K562 (cell line): ENCODE measurements around the gene CALB2. TPM values are rescaled to one million over a fixed set of nuclear protein-coding genes. Genes with fewer than 3 reads are reported as not detected.

Experiments used
- ATAC-seq: fragments of 200-7000 bp; cut with Tn5 transposase; 3 replicates; pipeline ENCODE4 v1.9.1; 2020; ENCODE audit warnings: moderate library complexity
- BruUV-seq: library from RNA; stranded (reverse); fragments of 400-500 nt; replicated peaks from 2 replicates; lab custom pipeline; 2021; lab: Mats Ljungman, UMichigan
- CTCF ChIA-PET: fragments of 300-600 bp; formaldehyde crosslinking; extraction: SDS; loops from one replicate; lab custom pipeline; 2021; ENCODE audit warnings: low intra/inter-chr PET ratio; lab: Yijun Ruan, JAX
- POLR2A ChIA-PET: fragments of 300-600, 350-650 bp; sonication (Branson Sonifier 250); formaldehyde crosslinking; extraction: SDS; loops from one replicate; lab custom pipeline; 2021; ENCODE audit warnings: antibody characterized with exemption, inconsistent platforms; lab: Yijun Ruan, JAX
- DNase-seq, 4 experiments: peaks; one replicate each; pipeline versions ENCODE4 v3.0.0 to v3.0.0-alpha.2; 2011 to 2018; ENCODE audit warnings: low spot score in 3 of 4, mixed read lengths in 3 of 4; ENCODE audit errors: extremely low read depth in 1 of 4
- FAIRE-seq: peaks from 2 replicates; lab custom pipeline; 2011; peaks lifted over from hg19 to GRCh38; lab: Jason Lieb, UNC
- H2AFZ ChIP-seq: 2 replicates; pipeline ENCODE4 v1.6.0; 2011; ENCODE audit warnings: low read depth, low read length, control low read depth, inconsistent platforms
- H3K27ac ChIP-seq: fragments of 200-600 bp; 3 replicates; pipeline ENCODE4 v1.8.0; 2011; ENCODE audit warnings: low read depth, mild to moderate bottlenecking, control low read depth, inconsistent platforms, low read length, moderate library complexity, mixed read lengths; ENCODE audit errors: extremely low read depth
- H3K27me3 ChIP-seq, 2 experiments: fragments of 300-600 bp in 1 of 2; 2 replicates in 1 of 2; 3 replicates in 1 of 2; pipeline versions ENCODE4 v1.6.0 to v1.8.0; 2011; ENCODE audit warnings: inconsistent platforms in 2 of 2, low read length in 2 of 2, mild to moderate bottlenecking in 1 of 2, mixed read lengths in 1 of 2, moderate library complexity in 1 of 2; ENCODE audit not compliant: control insufficient read depth in 2 of 2, insufficient read depth in 2 of 2
- H3K36me3 ChIP-seq: fragments of 300-600 bp; 3 replicates; pipeline ENCODE4 v1.8.0; 2011; ENCODE audit warnings: mild to moderate bottlenecking, low read length, inconsistent platforms; ENCODE audit not compliant: control insufficient read depth, insufficient read depth
- H3K4me1 ChIP-seq, 2 experiments: fragments of 200-600 bp in 1 of 2; replicated peaks in 1 of 2; 2 replicates in 1 of 2; 3 replicates in 1 of 2; pipeline versions ENCODE4 v1.5.1 to v1.8.0; 2011; ENCODE audit warnings: inconsistent platforms in 2 of 2, low read length in 2 of 2, mild to moderate bottlenecking in 1 of 2, mixed read lengths in 1 of 2, moderate library complexity in 1 of 2; ENCODE audit not compliant: control insufficient read depth in 2 of 2, insufficient read depth in 2 of 2
- H3K4me2 ChIP-seq: 2 replicates; pipeline ENCODE4 v1.6.1; 2011; ENCODE audit warnings: low read length, control low read depth, inconsistent platforms, mixed read lengths; ENCODE audit not compliant: insufficient read depth
- H3K4me3 ChIP-seq: fragments of 200-600 bp; sonication (generic), shearing (Covaris generic); 2 replicates; pipeline ENCODE4 v1.5.1; 2016; ENCODE audit warnings: control low read depth, inconsistent platforms
- H3K79me2 ChIP-seq: fragments of 200-600 bp; 3 replicates; pipeline ENCODE4 v1.8.0; 2011; ENCODE audit warnings: low read length, inconsistent platforms; ENCODE audit not compliant: control insufficient read depth, insufficient read depth
- H3K9ac ChIP-seq, 2 experiments: 2 replicates each; pipeline versions ENCODE4 v1.6.0 to v1.6.1; 2011; ENCODE audit warnings: low read depth in 2 of 2, low read length in 2 of 2, control low read depth in 1 of 2, inconsistent platforms in 1 of 2, mild to moderate bottlenecking in 1 of 2, mixed read lengths in 1 of 2; ENCODE audit not compliant: insufficient read depth in 1 of 2
- H3K9me1 ChIP-seq: one replicate; pipeline ENCODE4 v1.6.0; 2011; ENCODE audit warnings: inconsistent platforms, mild to moderate bottlenecking, low read length, moderate library complexity; ENCODE audit not compliant: control insufficient read depth, insufficient read depth
- H3K9me3 ChIP-seq: replicated peaks from 2 replicates; pipeline ENCODE4 v1.5.1; 2011; ENCODE audit warnings: low read depth, low read length, inconsistent platforms; ENCODE audit not compliant: control insufficient read depth, insufficient read depth
- H4K20me1 ChIP-seq: replicated peaks from 2 replicates; pipeline ENCODE4 v1.6.1; 2011; ENCODE audit warnings: low read length, inconsistent platforms, mixed read lengths; ENCODE audit not compliant: control insufficient read depth, insufficient read depth
- BRF1 ChIP-seq: IDR thresholded peaks from 3 replicates; pipeline ENCODE4 v1.6.1; 2011; ENCODE audit warnings: borderline replicate concordance, mild to moderate bottlenecking; ENCODE audit not compliant: insufficient read length; ENCODE audit errors: extremely low read depth
- EWSR1 ChIP-seq: fragments of 450-650 bp; IDR thresholded peaks from 2 replicates; pipeline ENCODE4 v1.6.1; 2018; ENCODE audit warnings: borderline replicate concordance, mild to moderate bottlenecking, low read depth, moderate library complexity; ENCODE audit not compliant: partially characterized antibody
- GATA2 ChIP-seq: sonication (generic); formaldehyde crosslinking; IDR thresholded peaks from 2 replicates; pipeline ENCODE4 v1.4.0; 2020; ENCODE audit warnings: mild to moderate bottlenecking, missing genetic modification reagents
- HNRNPH1 ChIP-seq: fragments of 200-400 bp; formaldehyde crosslinking; optimal IDR thresholded peaks from 2 replicates; pipeline ENCODE3; 2017; ENCODE audit warnings: low read depth, mild to moderate bottlenecking, low read length, moderate library complexity
- NR2F6 ChIP-seq: fragments of 450-650 bp; formaldehyde crosslinking; IDR thresholded peaks from 2 replicates; pipeline ENCODE4 v1.4.0; 2020; ENCODE audit warnings: mild to moderate bottlenecking
- PHF21A ChIP-seq: fragments of 450-650 bp; IDR thresholded peaks from 2 replicates; pipeline ENCODE4 v1.6.1; 2017; ENCODE audit warnings: low read depth, borderline replicate concordance
- POLR2AphosphoS5 ChIP-seq: IDR thresholded peaks from 2 replicates; pipeline ENCODE4 v1.6.1; 2011; ENCODE audit warnings: mild to moderate bottlenecking, low read depth, low read length, moderate library complexity; ENCODE audit not compliant: control insufficient read depth, insufficient read depth
- PYGO2 ChIP-seq: fragments of 450-650 bp; IDR thresholded peaks from 2 replicates; pipeline ENCODE4 v1.6.1; 2016; ENCODE audit warnings: mild to moderate bottlenecking, missing genetic modification characterization, moderate library complexity, missing compliant biosample characterization
- SP1 ChIP-seq: sonication (generic); formaldehyde crosslinking; IDR thresholded peaks from 2 replicates; pipeline ENCODE4 v1.8.1; 2022; ENCODE audit warnings: mild to moderate bottlenecking, missing genetic modification reagents
- XRCC4 ChIP-seq: IDR thresholded peaks from one replicate; pipeline ENCODE4 v1.6.1; 2011; ENCODE audit not compliant: insufficient read depth, insufficient read length; ENCODE audit errors: extremely low read depth
- ZNF239 ChIP-seq: fragments of 250-450 bp; sonication (Bioruptor Pico); IDR thresholded peaks from 2 replicates; pipeline ENCODE4 v1.4.0; 2020; ENCODE audit warnings: mild to moderate bottlenecking
- ZNF274 ChIP-seq: IDR thresholded peaks from 2 replicates; pipeline ENCODE4 v1.6.1; 2011; ENCODE audit warnings: low read depth, mild to moderate bottlenecking, low read length, moderate library complexity, borderline replicate concordance
- ZNF41 ChIP-seq: fragments of 250-450 bp; sonication (Bioruptor Pico); conservative IDR thresholded peaks from 2 replicates; pipeline ENCODE4 v1.4.0; 2020; ENCODE audit warnings: mild to moderate bottlenecking
- WGBS: fragments of 100-300 bp; shearing (Covaris generic); methylation state at CpG from one replicate; pipeline ENCODE4 v1.1.6; 2016; ENCODE audit warnings: low coverage, mixed read lengths; ENCODE audit not compliant: insufficient coverage; ENCODE audit errors: missing lambda C conversion rate; 5-methylcytosine and 5-hydroxymethylcytosine counted together
- in situ Hi-C: fragments of 300-500 bp; cut with MboI; formaldehyde crosslinking; loops from 4 replicates; pipeline ENCODE4 v1.15.0; 2018; ENCODE audit warnings: inconsistent platforms, mixed read lengths
- intact Hi-C: fragments of 100-400 bp; cut with micrococcal nuclease; formaldehyde crosslinking; loops from 2 replicates; pipeline ENCODE4 v1.14.2; 2022
- polyA plus RNA-seq, 8 experiments: library from polyadenylated mRNA; depleted of rRNA in 4 of 8; stranded (reverse) in 5 of 8; unstranded in 3 of 8; fragments of >200 nt; fragmentation: Nextera tagmentation in 2 of 8; fragmentation: Illumina TruSeq in 1 of 8; extraction: Ambion mirVana in 2 of 8; extraction: Trizol in 1 of 8; gene quantifications; 2 replicates each; pipeline versions ENCODE4 v1.2.1 to v1.2.3, GENCODE V29; 2011 to 2014; ENCODE audit warnings: inconsistent platforms in 1 of 8, missing spikeins in 1 of 8
- total RNA-seq, 7 experiments: library from RNA; depleted of rRNA in 6 of 7; stranded (reverse); fragments of >200 nt in 6 of 7; fragmentation: Illumina TruSeq in 2 of 7; extraction: Trizol in 2 of 7; gene quantifications; 2 replicates each; pipeline versions ENCODE4 v1.2.1 to v1.2.3, GENCODE V29; 2011 to 2021; ENCODE audit warnings: low replicate concordance in 1 of 7
- TF ChIP-seq, protein P1 (sequence below): fragments of 450-650 bp; IDR thresholded peaks from 2 replicates; pipeline ENCODE4 v1.6.1; 2018; ENCODE audit not compliant: partially characterized antibody
- TF ChIP-seq, protein P2 (sequence below): sonication (generic); formaldehyde crosslinking; IDR thresholded peaks from 2 replicates; pipeline ENCODE4 v1.8.0; 2022; ENCODE audit warnings: missing genetic modification reagents, mild to moderate bottlenecking, moderate library complexity, borderline replicate concordance

Gene CALB2
- total and polyA plus RNA-seq, 9 of the 15 experiments (the other 6 are each of a cell fraction or from before 2014, with no cell fraction given), result not detected

DNA sequence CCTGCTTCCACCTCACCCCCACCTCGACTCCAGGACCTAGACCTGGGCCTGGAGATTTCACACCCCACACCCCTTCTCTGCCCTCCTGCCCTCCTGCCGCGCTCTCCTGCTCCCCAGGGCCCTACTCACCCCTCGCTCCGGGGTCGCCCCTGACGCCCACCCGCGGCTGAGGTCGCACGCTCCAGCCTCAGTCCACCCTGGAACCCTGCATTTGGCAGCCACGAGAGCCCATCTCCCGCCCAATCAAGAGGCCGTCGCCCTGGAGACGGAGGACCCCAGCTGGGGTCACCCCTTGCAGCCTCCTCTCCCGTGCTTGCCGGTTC lies 67.2 kb downstream of the CALB2 start:
- Histone ChIP-seq H2AFZ (no peak overlapping the region), H3K27me3 (peaks cover 15 to 47% of the 10 kb centered on the region in 2 experiments; a peak in 4 of 5 replicates)

More for the DNA sequence above, 67.2 kb downstream of the CALB2 start:
- WGBS, result 37% methylated on average over 6 of the region's 18 CpGs
- H3K4me1 ChIP-seq, result peaks cover 10 to 14% of the 10 kb centered on the region in 2 experiments; a peak in 4 of 5 replicates
- POLR2A ChIA-PET, result interaction anchor here (2.1 kb wide), 1 partner anchor 13 kb away, joined by 5 read pairs; no protein-coding TSS in a partner anchor
- no peaks in the 10 kb centered on the region for H3K9me1 ChIP-seq
- no peaks in the 10 kb centered on the region for H3K9me3 ChIP-seq
- no TSS peak for BruUV-seq
- H3K27ac ChIP-seq, result no peak overlapping the region
- H3K4me2 ChIP-seq, result no peak overlapping the region
- FAIRE-seq, result no peak
- in situ Hi-C loops (loop anchor here (10.0 kb wide), 1 partner anchor 159 kb away; no protein-coding TSS in a partner anchor), intact Hi-C loops (no loop called here)
- H3K36me3 ChIP-seq, result no peaks in the 10 kb centered on the region
- TF ChIP-seq EWSR1 (no peak), PYGO2 (tag) (no peak), POLR2AphosphoS5 (no peak), ZNF41 (CRISPR knock-in tag) (no peak), SP1 (CRISPR knock-in tag) (no peak), BRF1 (no peak), PHF21A (no peak), ZNF239 (no peak), GATA2 (CRISPR knock-in tag) (no peak), XRCC4 (no peak), HNRNPH1 (no peak), NR2F6 (no peak), ZNF274 (no peak)
- TF ChIP-seq, protein P1, sequence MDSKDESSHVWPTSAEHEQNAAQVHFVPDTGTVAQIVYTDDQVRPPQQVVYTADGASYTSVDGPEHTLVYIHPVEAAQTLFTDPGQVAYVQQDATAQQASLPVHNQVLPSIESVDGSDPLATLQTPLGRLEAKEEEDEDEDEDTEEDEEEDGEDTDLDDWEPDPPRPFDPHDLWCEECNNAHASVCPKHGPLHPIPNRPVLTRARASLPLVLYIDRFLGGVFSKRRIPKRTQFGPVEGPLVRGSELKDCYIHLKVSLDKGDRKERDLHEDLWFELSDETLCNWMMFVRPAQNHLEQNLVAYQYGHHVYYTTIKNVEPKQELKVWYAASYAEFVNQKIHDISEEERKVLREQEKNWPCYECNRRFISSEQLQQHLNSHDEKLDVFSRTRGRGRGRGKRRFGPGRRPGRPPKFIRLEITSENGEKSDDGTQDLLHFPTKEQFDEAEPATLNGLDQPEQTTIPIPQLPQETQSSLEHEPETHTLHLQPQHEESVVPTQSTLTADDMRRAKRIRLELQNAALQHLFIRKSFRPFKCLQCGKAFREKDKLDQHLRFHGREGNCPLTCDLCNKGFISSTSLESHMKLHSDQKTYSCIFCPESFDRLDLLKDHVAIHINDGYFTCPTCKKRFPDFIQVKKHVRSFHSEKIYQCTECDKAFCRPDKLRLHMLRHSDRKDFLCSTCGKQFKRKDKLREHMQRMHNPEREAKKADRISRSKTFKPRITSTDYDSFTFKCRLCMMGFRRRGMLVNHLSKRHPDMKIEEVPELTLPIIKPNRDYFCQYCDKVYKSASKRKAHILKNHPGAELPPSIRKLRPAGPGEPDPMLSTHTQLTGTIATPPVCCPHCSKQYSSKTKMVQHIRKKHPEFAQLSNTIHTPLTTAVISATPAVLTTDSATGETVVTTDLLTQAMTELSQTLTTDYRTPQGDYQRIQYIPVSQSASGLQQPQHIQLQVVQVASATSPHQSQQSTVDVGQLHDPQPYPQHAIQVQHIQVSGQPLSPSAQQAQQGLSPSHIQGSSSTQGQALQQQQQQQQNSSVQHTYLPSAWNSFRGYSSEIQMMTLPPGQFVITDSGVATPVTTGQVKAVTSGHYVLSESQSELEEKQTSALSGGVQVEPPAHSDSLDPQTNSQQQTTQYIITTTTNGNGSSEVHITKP, result no peak
- TF ChIP-seq, protein P2, sequence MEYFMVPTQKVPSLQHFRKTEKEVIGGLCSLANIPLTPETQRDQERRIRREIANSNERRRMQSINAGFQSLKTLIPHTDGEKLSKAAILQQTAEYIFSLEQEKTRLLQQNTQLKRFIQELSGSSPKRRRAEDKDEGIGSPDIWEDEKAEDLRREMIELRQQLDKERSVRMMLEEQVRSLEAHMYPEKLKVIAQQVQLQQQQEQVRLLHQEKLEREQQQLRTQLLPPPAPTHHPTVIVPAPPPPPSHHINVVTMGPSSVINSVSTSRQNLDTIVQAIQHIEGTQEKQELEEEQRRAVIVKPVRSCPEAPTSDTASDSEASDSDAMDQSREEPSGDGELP, result no peak
- no peak for DNase-seq
- H3K79me2 ChIP-seq, result no peaks in the 10 kb centered on the region
- peaks cover 6% of the 10 kb centered on the region; the same call in 1 of the 2 replicates for H4K20me1 ChIP-seq
- ATAC-seq, result no peak
- no peak overlapping the region for H3K9ac ChIP-seq
- H3K4me3 ChIP-seq, result 0 out of 2 replicates have a peak overlapping the region, but pooled peaks have one; percentile 11
- CTCF ChIA-PET, result no interaction called here
